EL (cell line): ENCODE results near the gene SAG.
"Not testable (repeated sequence)": the region's sequence is repeated elsewhere in the genome, so short reads cannot be mapped to it uniquely, and the experiment has no call there.

ENCODE experiments used
- DNase-seq: peaks from one replicate; pipeline ENCODE4 v3.0.0-alpha.2; 2016

Gene SAG

GRCh38 chr2:233358335-233358734, 50.7 kb downstream of the SAG start:
- DNase-seq: no peak

- no peak for DNase-seq
Observed at GRCh38 chr2:233358947-233359346, 51.3 kb downstream of the SAG start.

- no peak for DNase-seq
Observed at GRCh38 chr2:233359823-233360222, 52.2 kb downstream of the SAG start.

GRCh38 chr2:233360771-233361176, 53.2 kb downstream of the SAG start:
- DNase-seq: no peak

- DNase-seq: no peak
Observed at GRCh38 chr2:233361297-233361696, 53.7 kb downstream of the SAG start.

GRCh38 chr2:233362742-233363141, 55.1 kb downstream of the SAG start:
- no peak for DNase-seq

- DNase-seq: no peak
Observed at GRCh38 chr2:233363744-233364235, 56.2 kb downstream of the SAG start.

- DNase-seq: no peak
Observed at GRCh38 chr2:233365861-233366520, 58.4 kb downstream of the SAG start.

- DNase-seq: no peak
Observed at GRCh38 chr2:233367586-233367985, 60.0 kb downstream of the SAG start.

- no peak for DNase-seq
Observed at GRCh38 chr2:233368756-233369155, 61.1 kb downstream of the SAG start.

GRCh38 chr2:233369462-233369861, 61.8 kb downstream of the SAG start:
- no peak for DNase-seq

- DNase-seq: no peak
Observed at GRCh38 chr2:233369897-233370685, 62.5 kb downstream of the SAG start.

GRCh38 chr2:233371641-233372040, 64.0 kb downstream of the SAG start:
- no peak for DNase-seq

GRCh38 chr2:233372855-233373254, 65.2 kb downstream of the SAG start:
- no peak for DNase-seq

GRCh38 chr2:233373316-233373715, 65.7 kb downstream of the SAG start:
- no peak for DNase-seq

- DNase-seq: not testable (repeated sequence)
Observed at GRCh38 chr2:233374776-233375175, 67.2 kb downstream of the SAG start.

GRCh38 chr2:233375490-233376314, 68.1 kb downstream of the SAG start:
- no peak for DNase-seq

GRCh38 chr2:233379034-233379433, 71.4 kb downstream of the SAG start:
- no peak for DNase-seq

- DNase-seq: no peak
Observed at GRCh38 chr2:233379441-233379840, 71.8 kb downstream of the SAG start.

- no peak for DNase-seq
Observed at GRCh38 chr2:233380132-233380895, 72.7 kb downstream of the SAG start.

GRCh38 chr2:233380995-233381637, 73.5 kb downstream of the SAG start:
- DNase-seq: no peak

- no peak for DNase-seq
Observed at GRCh38 chr2:233381638-233381995, 74.0 kb downstream of the SAG start.
